ENCODE data around the gene CAV3. TPM values are rescaled to one million over a fixed set of nuclear protein-coding genes. Genes with fewer than 3 reads are reported as not detected.

CAV3 gene
- total and polyA plus RNA-seq, 9 of the 15 experiments (the other 6 are each of a cell fraction or from before 2014, with no cell fraction given): not detected

DNA sequence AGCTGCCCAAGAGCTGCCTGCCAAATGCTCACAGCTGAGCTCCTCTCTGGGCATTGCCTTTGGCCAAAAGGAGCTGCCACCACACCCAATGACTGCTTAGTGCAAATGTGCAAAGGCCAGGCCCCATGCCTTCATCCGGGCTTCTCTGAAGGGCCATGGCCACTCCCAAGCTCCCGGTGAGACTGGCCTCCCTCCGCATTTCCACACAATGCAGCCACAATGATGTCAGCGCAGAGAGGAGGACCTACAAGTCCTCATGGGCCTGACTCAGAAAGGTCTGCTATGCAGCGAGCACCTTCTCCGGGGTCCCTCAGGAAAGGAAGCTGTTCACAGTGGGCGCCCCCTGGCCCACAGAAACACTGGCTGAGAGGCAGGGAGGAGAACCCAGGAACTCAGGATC is 23.1 kb downstream of the CAV3 start:
- H3K36me3 ChIP-seq (ENCODE audit: control insufficient read depth, insufficient read depth, low read length): no peaks in the 10 kb centered on the region
- intact Hi-C loops (cut with micrococcal nuclease) (no loop called here), in situ Hi-C loops (cut with MboI) (no loop called here)
- ATAC-seq (peak; percentile 25; the same call in 2 of the 3 replicates), DNase-seq (ENCODE audit: extremely low read depth in 1 of 4, low spot score in 3 of 4) (no peak), FAIRE-seq (no peak)
- H3K27me3 ChIP-seq (ENCODE audit: control insufficient read depth in 2 of 2, insufficient read depth in 2 of 2, low read length in 2 of 2): peaks cover 22 to 59% of the 10 kb centered on the region in 2 experiments; a peak in 4 of 5 replicates
- no peaks in the 10 kb centered on the region for H3K9me3 ChIP-seq (replicated peaks; ENCODE audit: control insufficient read depth, insufficient read depth, low read depth, low read length)
- POLR2A ChIA-PET: interaction anchor here (0.7 to 1.5 kb wide), 3 partner anchors 12 to 166 kb away, joined by 3 read pairs; partner anchors contain the start of gene OXTR
- no TSS peak for BruUV-seq (replicated peaks)
- no peak overlapping the region for H3K4me3 ChIP-seq
- CTCF ChIA-PET (ENCODE audit: low intra/inter-chr PET ratio): interaction anchor here (0.7 kb wide), 1 partner anchor 419 kb away, joined by 3 read pairs; no protein-coding TSS in a partner anchor
- 2% methylated on average over 4 of the region's 7 CpGs for WGBS (ENCODE audit: insufficient coverage, low coverage, missing lambda C conversion rate)
- H3K9ac ChIP-seq (ENCODE audit: insufficient read depth in 1 of 2, low read depth in 2 of 2, low read length in 2 of 2): no peak overlapping the region
- H3K4me2 ChIP-seq (ENCODE audit: insufficient read depth, low read length): no peak overlapping the region
- no peaks in the 10 kb centered on the region for H3K4me1 ChIP-seq (replicated peaks in 1 of 2; ENCODE audit: control insufficient read depth in 2 of 2, insufficient read depth in 2 of 2, low read length in 2 of 2)
- no peaks in the 10 kb centered on the region for H3K79me2 ChIP-seq (ENCODE audit: control insufficient read depth, insufficient read depth, low read length)
- peaks cover 5% of the 10 kb centered on the region; the same call in 1 of the 2 replicates for H4K20me1 ChIP-seq (replicated peaks; ENCODE audit: control insufficient read depth, insufficient read depth, low read length)
- H3K27ac ChIP-seq (ENCODE audit: extremely low read depth, low read depth, low read length): no peak overlapping the region
- no peaks in the 10 kb centered on the region for H3K9me1 ChIP-seq (ENCODE audit: control insufficient read depth, insufficient read depth, low read length)
- TF ChIP-seq, protein P1, sequence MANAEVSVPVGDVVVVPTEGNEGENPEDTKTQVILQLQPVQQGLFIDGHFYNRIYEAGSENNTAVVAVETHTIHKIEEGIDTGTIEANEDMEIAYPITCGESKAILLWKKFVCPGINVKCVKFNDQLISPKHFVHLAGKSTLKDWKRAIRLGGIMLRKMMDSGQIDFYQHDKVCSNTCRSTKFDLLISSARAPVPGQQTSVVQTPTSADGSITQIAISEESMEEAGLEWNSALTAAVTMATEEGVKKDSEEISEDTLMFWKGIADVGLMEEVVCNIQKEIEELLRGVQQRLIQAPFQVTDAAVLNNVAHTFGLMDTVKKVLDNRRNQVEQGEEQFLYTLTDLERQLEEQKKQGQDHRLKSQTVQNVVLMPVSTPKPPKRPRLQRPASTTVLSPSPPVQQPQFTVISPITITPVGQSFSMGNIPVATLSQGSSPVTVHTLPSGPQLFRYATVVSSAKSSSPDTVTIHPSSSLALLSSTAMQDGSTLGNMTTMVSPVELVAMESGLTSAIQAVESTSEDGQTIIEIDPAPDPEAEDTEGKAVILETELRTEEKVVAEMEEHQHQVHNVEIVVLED (CRISPR knock-in tag; IDR thresholded peaks at IDR 0.05): no peak
- TF ChIP-seq ZKSCAN8 (CRISPR knock-in tag; IDR thresholded peaks at IDR 0.05) (no peak), RUNX1 (IDR thresholded peaks at IDR 0.05; ENCODE audit: low read depth) (no peak), SMC3 (conservative IDR thresholded peaks at IDR 0.05; ENCODE audit: insufficient read depth, low read depth, low read length) (no peak), RFX7 (CRISPR knock-in tag; IDR thresholded peaks at IDR 0.05) (no peak), PHF20 (IDR thresholded peaks at IDR 0.05; ENCODE audit: partially characterized antibody) (no peak), ZNF668 (CRISPR knock-in tag; IDR thresholded peaks at IDR 0.05) (no peak)
- TF ChIP-seq, protein P2, sequence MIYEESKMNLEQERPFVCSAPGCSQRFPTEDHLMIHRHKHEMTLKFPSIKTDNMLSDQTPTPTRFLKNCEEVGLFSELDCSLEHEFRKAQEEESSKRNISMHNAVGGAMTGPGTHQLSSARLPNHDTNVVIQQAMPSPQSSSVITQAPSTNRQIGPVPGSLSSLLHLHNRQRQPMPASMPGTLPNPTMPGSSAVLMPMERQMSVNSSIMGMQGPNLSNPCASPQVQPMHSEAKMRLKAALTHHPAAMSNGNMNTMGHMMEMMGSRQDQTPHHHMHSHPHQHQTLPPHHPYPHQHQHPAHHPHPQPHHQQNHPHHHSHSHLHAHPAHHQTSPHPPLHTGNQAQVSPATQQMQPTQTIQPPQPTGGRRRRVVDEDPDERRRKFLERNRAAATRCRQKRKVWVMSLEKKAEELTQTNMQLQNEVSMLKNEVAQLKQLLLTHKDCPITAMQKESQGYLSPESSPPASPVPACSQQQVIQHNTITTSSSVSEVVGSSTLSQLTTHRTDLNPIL (CRISPR knock-in tag; IDR thresholded peaks at IDR 0.05): no peak
- H2AFZ ChIP-seq (ENCODE audit: low read depth, low read length): no peak overlapping the region
